Mononuclear cell (primary cell): Measurements from ENCODE around the gene TMED10. TPM values are rescaled to one million over a fixed set of nuclear protein-coding genes. Genes with fewer than 3 reads are reported as not detected.

Experiments used
- H3K27me3 ChIP-seq: 2 replicates; pipeline ENCODE4 v1.6.0; 2011; ENCODE audit warnings: low read length, control low read depth; ENCODE audit not compliant: insufficient read depth
- H3K4me1 ChIP-seq: 2 replicates; pipeline ENCODE4 v1.5.1; 2011; ENCODE audit warnings: mild to moderate bottlenecking, low read length, control low read depth; ENCODE audit not compliant: insufficient read depth
- H3K4me3 ChIP-seq: 2 replicates; pipeline ENCODE4 v1.5.1; 2011; ENCODE audit warnings: mild to moderate bottlenecking, low read length, moderate library complexity
- H3K9me3 ChIP-seq: 2 replicates; pipeline ENCODE4 v1.5.1; 2011; ENCODE audit warnings: low read depth, mild to moderate bottlenecking, control low read depth, low read length
- total RNA-seq: library from RNA; depleted of rRNA; stranded (reverse); fragments of >200 nt; gene quantifications from one replicate; pipeline ENCODE4 v1.2.3, GENCODE V29; 2012

The TMED10 gene
- 180 TPM for total RNA-seq

DNA sequence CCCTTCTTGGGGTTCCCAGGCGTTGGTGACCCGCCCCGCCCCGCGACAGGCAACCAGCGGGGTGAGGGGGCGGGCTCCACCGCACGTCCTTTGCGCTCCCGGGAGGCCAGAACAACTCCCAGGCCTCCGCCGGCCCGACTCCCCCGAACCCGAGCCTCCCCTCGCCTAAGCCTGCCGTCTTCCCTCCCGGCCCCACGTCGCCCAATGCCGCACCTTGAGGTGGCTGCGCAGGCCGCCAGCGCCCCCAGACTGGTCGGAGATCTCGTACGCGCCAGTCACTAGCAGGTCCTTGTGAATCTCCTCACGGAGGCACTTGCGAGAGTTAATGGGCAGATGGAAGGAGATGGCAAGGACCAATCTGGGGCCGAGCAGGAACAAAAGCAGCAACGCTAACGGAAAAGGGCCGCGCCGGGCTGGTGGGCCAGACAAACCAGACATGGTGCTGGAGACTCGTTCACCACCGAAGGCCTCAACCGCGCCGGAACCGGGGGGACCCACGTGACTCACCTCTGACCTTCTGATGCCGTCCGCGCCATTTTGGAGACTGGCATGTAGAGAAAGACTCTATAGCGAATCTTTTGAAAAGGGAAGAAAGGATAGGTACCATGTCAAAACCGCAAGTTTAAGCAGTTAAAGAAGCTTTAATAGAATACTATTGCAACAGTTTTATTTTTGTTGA lies at the start of gene TMED10:
Gene TMED10 (minus strand): TSS at position 471 of the 679 bp plus-strand sequence. CDS start 33 bp downstream, at position 438.
- Histone ChIP-seq H3K9me3 (no peaks in the 10 kb centered on the region), H3K4me1 (peaks cover 44% of the 10 kb centered on the region), H3K27me3 (no peaks in the 10 kb centered on the region), H3K4me3 (peak within 1 kb of the TSS; percentile 73)

GRCh38 chr14:75224561-75224960 lies 48.1 kb upstream of the TMED10 start:
- Histone ChIP-seq H3K9me3 (no peaks in the 10 kb centered on the region), H3K27me3 (no peaks in the 10 kb centered on the region), H3K4me1 (peaks cover 52% of the 10 kb centered on the region), H3K4me3 (no peak overlapping the region)

- Histone ChIP-seq H3K4me3 (no peak overlapping the region), H3K4me1 (peaks cover 45% of the 10 kb centered on the region), H3K9me3 (no peaks in the 10 kb centered on the region), H3K27me3 (no peaks in the 10 kb centered on the region)
Observed at GRCh38 chr14:75223664-75224154, 47.3 kb upstream of the TMED10 start.

GRCh38 chr14:75222208-75222701 lies 45.8 kb upstream of the TMED10 start:
- Histone ChIP-seq H3K27me3 (no peaks in the 10 kb centered on the region), H3K4me3 (no peak overlapping the region), H3K9me3 (no peaks in the 10 kb centered on the region), H3K4me1 (peaks cover 34% of the 10 kb centered on the region)

DNA sequence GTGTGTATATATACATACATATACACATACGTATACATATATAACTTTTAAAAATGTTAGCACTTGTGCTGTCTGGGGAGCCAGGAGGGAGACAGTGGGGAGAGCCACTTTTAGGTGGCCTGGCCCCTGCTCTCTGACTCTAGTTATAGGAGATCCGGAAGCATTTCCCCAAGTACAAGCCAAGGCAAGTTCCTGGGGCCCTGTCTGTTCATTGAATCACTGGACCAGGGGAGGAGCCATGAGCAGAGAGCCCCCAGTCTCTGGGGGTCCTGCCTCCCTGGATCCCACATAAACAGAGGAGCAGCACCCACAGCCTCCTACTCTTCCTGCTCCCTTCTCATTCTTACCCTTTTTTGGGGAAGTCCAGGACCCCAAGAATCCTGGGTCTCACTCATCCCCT lies 45.4 kb upstream of the TMED10 start:
- Histone ChIP-seq H3K27me3 (no peaks in the 10 kb centered on the region), H3K9me3 (no peaks in the 10 kb centered on the region), H3K4me1 (peaks cover 34% of the 10 kb centered on the region), H3K4me3 (no peak overlapping the region)

GRCh38 chr14:75220156-75220555 lies 43.7 kb upstream of the TMED10 start:
- no peaks in the 10 kb centered on the region for H3K27me3 ChIP-seq
- H3K4me3 ChIP-seq, result no peak overlapping the region

GRCh38 chr14:75217508-75218206 lies 41.2 kb upstream of the TMED10 start:
- peaks cover 35% of the 10 kb centered on the region for H3K4me1 ChIP-seq
- H3K9me3 ChIP-seq, result no peaks in the 10 kb centered on the region
- no peak overlapping the region for H3K4me3 ChIP-seq
- no peaks in the 10 kb centered on the region for H3K27me3 ChIP-seq

More at GRCh38 chr14:75220156-75220555, 43.7 kb upstream of the TMED10 start:
- peaks cover 41% of the 10 kb centered on the region for H3K4me1 ChIP-seq
- H3K9me3 ChIP-seq, result no peaks in the 10 kb centered on the region

- H3K27me3 ChIP-seq, result no peaks in the 10 kb centered on the region
- H3K4me1 ChIP-seq, result peaks cover 25% of the 10 kb centered on the region
- no peak overlapping the region for H3K4me3 ChIP-seq
- no peaks in the 10 kb centered on the region for H3K9me3 ChIP-seq
Observed at GRCh38 chr14:75216427-75217006, 40.1 kb upstream of the TMED10 start.

DNA sequence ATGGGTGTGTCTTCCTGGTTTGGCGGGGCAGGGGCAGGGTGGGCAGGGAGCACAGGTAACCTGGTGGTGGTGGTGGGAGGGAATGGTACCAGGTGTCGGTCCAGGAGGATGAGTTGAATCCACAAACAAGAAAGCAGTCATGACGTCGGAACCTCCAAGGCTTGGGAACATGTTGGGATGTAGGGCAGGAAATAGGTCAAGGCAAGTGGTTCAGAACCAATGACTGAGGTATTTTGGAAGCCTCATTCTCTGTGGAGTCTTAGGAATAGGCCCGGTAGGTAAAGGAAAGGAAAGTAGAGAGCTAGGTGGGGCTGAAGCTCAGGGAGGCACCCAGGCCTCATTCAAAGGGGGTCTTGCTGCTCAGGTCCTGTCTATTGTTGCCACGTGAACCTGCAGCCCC lies 39.1 kb upstream of the TMED10 start:
- peaks cover 23% of the 10 kb centered on the region for H3K4me1 ChIP-seq
- no peak overlapping the region for H3K4me3 ChIP-seq
- H3K27me3 ChIP-seq, result no peaks in the 10 kb centered on the region
- no peaks in the 10 kb centered on the region for H3K9me3 ChIP-seq

- Histone ChIP-seq H3K4me3 (no peak overlapping the region), H3K27me3 (no peaks in the 10 kb centered on the region)
Observed at GRCh38 chr14:75214558-75214957, 38.1 kb upstream of the TMED10 start.

DNA sequence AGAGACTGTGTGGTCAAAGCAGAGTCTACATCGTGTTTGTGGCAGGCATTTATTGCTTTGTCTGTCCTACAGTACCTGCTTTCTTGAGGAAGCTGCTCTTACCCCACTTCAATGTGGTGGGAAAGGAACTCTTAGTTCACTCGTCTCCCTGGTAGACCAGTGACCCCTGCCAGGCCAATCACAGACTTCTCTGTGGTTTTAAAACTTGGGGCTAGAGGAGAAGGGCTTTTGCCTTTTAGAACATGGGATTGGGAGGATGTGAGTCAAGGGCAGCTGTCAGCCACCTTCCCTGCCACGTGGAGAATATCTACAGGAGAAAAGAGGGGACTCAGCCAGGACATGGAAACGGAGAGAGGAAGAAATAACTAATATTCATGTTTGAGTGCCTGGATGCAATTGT lies 36.8 kb upstream of the TMED10 start:
- Histone ChIP-seq H3K4me1 (peaks cover 19% of the 10 kb centered on the region), H3K27me3 (no peaks in the 10 kb centered on the region), H3K4me3 (no peak overlapping the region), H3K9me3 (no peaks in the 10 kb centered on the region)

More at GRCh38 chr14:75214558-75214957, 38.1 kb upstream of the TMED10 start:
- peaks cover 19% of the 10 kb centered on the region for H3K4me1 ChIP-seq
- no peaks in the 10 kb centered on the region for H3K9me3 ChIP-seq

- no peak overlapping the region for H3K4me3 ChIP-seq
- H3K4me1 ChIP-seq, result peaks cover 24% of the 10 kb centered on the region
- H3K27me3 ChIP-seq, result no peaks in the 10 kb centered on the region
- no peaks in the 10 kb centered on the region for H3K9me3 ChIP-seq
Observed at GRCh38 chr14:75208843-75209242, 32.4 kb upstream of the TMED10 start.

- Histone ChIP-seq H3K4me3 (no peak overlapping the region), H3K4me1 (peaks cover 19% of the 10 kb centered on the region), H3K9me3 (no peaks in the 10 kb centered on the region), H3K27me3 (no peaks in the 10 kb centered on the region)
Observed at GRCh38 chr14:75206190-75206589, 29.8 kb upstream of the TMED10 start.

GRCh38 chr14:75205591-75205990 lies 29.2 kb upstream of the TMED10 start:
- Histone ChIP-seq H3K27me3 (no peaks in the 10 kb centered on the region), H3K4me1 (peaks cover 19% of the 10 kb centered on the region), H3K9me3 (no peaks in the 10 kb centered on the region), H3K4me3 (no peak overlapping the region)

DNA sequence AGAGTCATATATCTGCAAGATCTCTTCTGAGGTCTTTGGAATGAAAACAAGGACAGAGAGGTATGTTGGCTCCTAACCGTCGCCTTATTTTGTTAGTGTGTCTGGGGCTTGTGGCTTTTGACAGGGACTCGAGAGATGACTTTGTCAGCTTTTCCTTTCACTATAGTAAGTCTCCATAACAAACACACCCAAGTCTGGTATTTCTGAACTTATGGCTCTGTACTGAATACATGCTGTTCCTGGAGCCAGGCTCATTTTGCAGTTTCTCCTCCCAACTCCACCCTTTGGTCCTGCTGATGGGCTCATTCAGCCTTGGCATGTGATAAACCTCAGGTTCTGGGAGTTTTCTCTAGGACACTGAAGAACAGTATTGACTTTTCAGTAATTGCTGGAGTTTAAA lies 27.7 kb upstream of the TMED10 start:
- Histone ChIP-seq H3K4me1 (peaks cover 19% of the 10 kb centered on the region), H3K27me3 (no peaks in the 10 kb centered on the region), H3K9me3 (no peaks in the 10 kb centered on the region), H3K4me3 (no peak overlapping the region)
